GM21390 (cell line): ENCODE measurements around the gene SDR42E2.
"Not testable (repeated sequence)": the region's sequence is repeated elsewhere in the genome, so short reads cannot be mapped to it uniquely, and the experiment has no call there.

ENCODE experiments used
- ATAC-seq: cut with Tn5 transposase; IDR thresholded peaks from one replicate; pipeline ENCODE4 v1.9.1; 2021; ENCODE audit not compliant: unreplicated experiment

The SDR42E2 gene

GRCh38 chr16:22210285-22210684 is 48.0 kb downstream of the SDR42E2 start:
- ATAC-seq, result no peak

- ATAC-seq, result no peak
These were observed 48.5 kb downstream of the SDR42E2 start for GRCh38 chr16:22210854-22211253.

GRCh38 chr16:22213236-22213635 is 50.9 kb downstream of the SDR42E2 start:
- ATAC-seq, result no peak

GRCh38 chr16:22213801-22214200 is 51.5 kb downstream of the SDR42E2 start:
- ATAC-seq, result no peak

GRCh38 chr16:22214402-22214801 is 52.1 kb downstream of the SDR42E2 start:
- no peak for ATAC-seq

- no peak for ATAC-seq
These were observed 52.6 kb downstream of the SDR42E2 start for GRCh38 chr16:22214889-22215288.

- no peak for ATAC-seq
These were observed 54.0 kb downstream of the SDR42E2 start for GRCh38 chr16:22216191-22216831.

- not testable (repeated sequence) for ATAC-seq
These were observed 54.5 kb downstream of the SDR42E2 start for GRCh38 chr16:22216832-22217225.

GRCh38 chr16:22217890-22218730 is 55.8 kb downstream of the SDR42E2 start:
- ATAC-seq, result peak; percentile 78

GRCh38 chr16:22219389-22220068 is 57.2 kb downstream of the SDR42E2 start:
- ATAC-seq, result no peak

GRCh38 chr16:22220069-22220440 is 57.7 kb downstream of the SDR42E2 start:
- no peak for ATAC-seq

GRCh38 chr16:22220714-22221113 is 58.4 kb downstream of the SDR42E2 start:
- ATAC-seq, result no peak

GRCh38 chr16:22222006-22222405 is 59.7 kb downstream of the SDR42E2 start:
- ATAC-seq, result no peak

GRCh38 chr16:22222998-22223397 is 60.7 kb downstream of the SDR42E2 start:
- ATAC-seq, result no peak

GRCh38 chr16:22225060-22225459 is 62.8 kb downstream of the SDR42E2 start:
- ATAC-seq, result no peak

- no peak for ATAC-seq
These were observed 67.6 kb downstream of the SDR42E2 start for GRCh38 chr16:22229889-22230288.

- no peak for ATAC-seq
These were observed 70.2 kb downstream of the SDR42E2 start for GRCh38 chr16:22232277-22233036.

GRCh38 chr16:22233037-22233372 is 70.7 kb downstream of the SDR42E2 start:
- ATAC-seq, result no peak

GRCh38 chr16:22235839-22236745 is 73.8 kb downstream of the SDR42E2 start:
- no peak for ATAC-seq

- ATAC-seq, result no peak
These were observed 77.0 kb downstream of the SDR42E2 start for GRCh38 chr16:22239131-22239805.
